Astrocyte (in vitro differentiated cells and primary cell): ENCODE measurements around the gene PEX16. TPM values are rescaled to one million over a fixed set of nuclear protein-coding genes. Genes with fewer than 3 reads are reported as not detected.

Experiments
- DNase-seq: peaks from one replicate; pipeline ENCODE4 v3.0.0-alpha.2; 2010; ENCODE audit warnings: low read depth
- FAIRE-seq: peaks from 2 replicates; lab custom pipeline; 2011; peaks lifted over from hg19 to GRCh38; lab: Jason Lieb, UNC
- H2AFZ ChIP-seq: 2 replicates; pipeline ENCODE4 v1.6.0; 2012; ENCODE audit warnings: low read depth, low read length, inconsistent platforms
- H3K27ac ChIP-seq: 2 replicates; pipeline ENCODE4 v1.5.1; 2011; ENCODE audit warnings: low read depth, low read length, inconsistent platforms
- H3K27me3 ChIP-seq: 2 replicates; pipeline ENCODE4 v1.6.0; 2011; ENCODE audit warnings: low read length, inconsistent platforms; ENCODE audit not compliant: insufficient read depth
- H3K36me3 ChIP-seq: 2 replicates; pipeline ENCODE4 v1.5.1; 2011; ENCODE audit warnings: low read length, inconsistent platforms; ENCODE audit not compliant: insufficient read depth
- H3K4me1 ChIP-seq: 2 replicates; pipeline ENCODE4 v1.5.1; 2011; ENCODE audit warnings: low read length, inconsistent platforms; ENCODE audit not compliant: insufficient read depth
- H3K4me2 ChIP-seq: 2 replicates; pipeline ENCODE4 v1.6.0; 2012; ENCODE audit warnings: low read length, inconsistent platforms
- H3K4me3 ChIP-seq: 2 replicates; pipeline ENCODE4 v1.5.1; 2011; ENCODE audit warnings: low read depth, mild to moderate bottlenecking, low read length, inconsistent platforms; ENCODE audit not compliant: insufficient read depth
- H3K79me2 ChIP-seq: 2 replicates; pipeline ENCODE4 v1.6.0; 2012; ENCODE audit warnings: mild to moderate bottlenecking, low read length, inconsistent platforms; ENCODE audit not compliant: insufficient read depth
- H3K9ac ChIP-seq: 2 replicates; pipeline ENCODE4 v1.6.0; 2012; ENCODE audit warnings: mild to moderate bottlenecking, low read length, inconsistent platforms
- H3K9me3 ChIP-seq: 2 replicates; pipeline ENCODE4 v1.5.1; 2012; ENCODE audit warnings: low read depth, mild to moderate bottlenecking, low read length, inconsistent platforms; ENCODE audit not compliant: insufficient read depth
- H4K20me1 ChIP-seq: 2 replicates; pipeline ENCODE4 v1.6.0; 2012; ENCODE audit warnings: low read length, inconsistent platforms; ENCODE audit not compliant: insufficient read depth
- H3K27ac Mint-ChIP-seq: one replicate; pipeline ENCODE4 v1.8.0; 2021; ENCODE audit warnings: mild to moderate bottlenecking, mixed read lengths; ENCODE audit not compliant: unreplicated experiment
- H3K27me3 Mint-ChIP-seq: one replicate; pipeline ENCODE4 v1.8.0; 2021; ENCODE audit warnings: low read depth, mixed read lengths; ENCODE audit not compliant: unreplicated experiment
- H3K36me3 Mint-ChIP-seq: one replicate; pipeline ENCODE4 v1.8.0; 2021; ENCODE audit warnings: low read depth, mixed read lengths; ENCODE audit not compliant: unreplicated experiment
- H3K4me1 Mint-ChIP-seq: one replicate; pipeline ENCODE4 v1.8.0; 2021; ENCODE audit warnings: low read depth, mixed read lengths; ENCODE audit not compliant: unreplicated experiment
- H3K4me3 Mint-ChIP-seq: one replicate; pipeline ENCODE4 v1.8.0; 2021; ENCODE audit warnings: mild to moderate bottlenecking, moderate library complexity, mixed read lengths; ENCODE audit not compliant: unreplicated experiment
- H3K9me3 Mint-ChIP-seq: one replicate; pipeline ENCODE4 v1.8.0; 2021; ENCODE audit warnings: mild to moderate bottlenecking, mixed read lengths; ENCODE audit not compliant: unreplicated experiment
- EZH2 ChIP-seq: IDR thresholded peaks from 2 replicates; pipeline ENCODE4 v1.6.1; 2012; ENCODE audit warnings: mild to moderate bottlenecking, low read length, inconsistent platforms; ENCODE audit not compliant: insufficient read depth
- total RNA-seq: library from RNA; stranded (reverse); gene quantifications from 2 replicates; pipeline ENCODE4 v1.2.1, GENCODE V29; 2021
- TF ChIP-seq, protein P1 (sequence below): IDR thresholded peaks from 2 replicates; pipeline ENCODE4 v1.5.1; 2011; ENCODE audit warnings: low read depth, mild to moderate bottlenecking, inconsistent platforms, low read length, moderate library complexity; ENCODE audit not compliant: insufficient read depth

PEX16 gene
- total RNA-seq, 1 donor from 2014 or later, result 25.9 TPM

DNA sequence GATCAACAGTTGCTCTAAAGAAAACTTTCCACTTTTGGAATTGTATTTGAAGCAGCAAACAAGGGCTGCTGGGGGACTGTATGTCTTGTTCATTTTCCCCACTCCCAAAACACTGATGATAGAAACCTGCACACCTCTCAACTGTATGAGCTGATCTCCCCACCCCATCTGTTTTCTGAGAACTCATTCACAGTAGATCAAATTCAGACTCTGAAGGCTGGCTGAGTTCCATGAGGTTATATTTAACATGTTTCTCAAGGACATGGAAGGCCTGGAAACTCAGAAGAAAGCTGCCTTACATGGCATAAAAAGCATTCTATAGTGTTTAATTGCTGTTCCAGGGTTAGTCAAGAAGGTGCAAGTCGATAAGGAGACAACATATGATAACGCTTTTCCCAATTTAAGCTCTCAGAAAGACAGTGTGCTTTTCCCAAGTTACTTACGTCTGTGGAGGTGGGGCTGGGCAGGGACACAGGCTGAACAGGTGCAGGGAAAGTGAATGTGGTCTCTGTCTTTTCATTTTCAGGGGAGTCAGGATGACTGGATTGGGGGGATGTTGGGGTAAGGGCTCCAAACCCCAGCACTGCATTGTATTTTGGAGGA is 27.8 kb upstream of the PEX16 start:
- H3K27me3 ChIP-seq, result no peaks in the 10 kb centered on the region
- no peak overlapping the region for H3K9ac ChIP-seq
- H3K27ac ChIP-seq, result no peak overlapping the region
- no peaks in the 10 kb centered on the region for H3K4me1 ChIP-seq
- no peak for FAIRE-seq
- Mint-ChIP-seq H3K36me3 (peaks cover 26% of the 10 kb centered on the region), H3K9me3 (no peaks in the 10 kb centered on the region), H3K4me1 (no peaks in the 10 kb centered on the region), H3K27me3 (no peaks in the 10 kb centered on the region), H3K27ac (no peak overlapping the region), H3K4me3 (no peak overlapping the region)
- no peaks in the 10 kb centered on the region for H3K9me3 ChIP-seq
- no peak for DNase-seq
- H4K20me1 ChIP-seq, result no peaks in the 10 kb centered on the region
- no peaks in the 10 kb centered on the region for H3K79me2 ChIP-seq
- H3K4me3 ChIP-seq, result no peak overlapping the region
- peaks cover 19% of the 10 kb centered on the region for H3K36me3 ChIP-seq
- H3K4me2 ChIP-seq, result no peak overlapping the region
- H2AFZ ChIP-seq, result no peak overlapping the region
- TF ChIP-seq, protein P1, sequence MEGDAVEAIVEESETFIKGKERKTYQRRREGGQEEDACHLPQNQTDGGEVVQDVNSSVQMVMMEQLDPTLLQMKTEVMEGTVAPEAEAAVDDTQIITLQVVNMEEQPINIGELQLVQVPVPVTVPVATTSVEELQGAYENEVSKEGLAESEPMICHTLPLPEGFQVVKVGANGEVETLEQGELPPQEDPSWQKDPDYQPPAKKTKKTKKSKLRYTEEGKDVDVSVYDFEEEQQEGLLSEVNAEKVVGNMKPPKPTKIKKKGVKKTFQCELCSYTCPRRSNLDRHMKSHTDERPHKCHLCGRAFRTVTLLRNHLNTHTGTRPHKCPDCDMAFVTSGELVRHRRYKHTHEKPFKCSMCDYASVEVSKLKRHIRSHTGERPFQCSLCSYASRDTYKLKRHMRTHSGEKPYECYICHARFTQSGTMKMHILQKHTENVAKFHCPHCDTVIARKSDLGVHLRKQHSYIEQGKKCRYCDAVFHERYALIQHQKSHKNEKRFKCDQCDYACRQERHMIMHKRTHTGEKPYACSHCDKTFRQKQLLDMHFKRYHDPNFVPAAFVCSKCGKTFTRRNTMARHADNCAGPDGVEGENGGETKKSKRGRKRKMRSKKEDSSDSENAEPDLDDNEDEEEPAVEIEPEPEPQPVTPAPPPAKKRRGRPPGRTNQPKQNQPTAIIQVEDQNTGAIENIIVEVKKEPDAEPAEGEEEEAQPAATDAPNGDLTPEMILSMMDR, result no peak
- no peak for TF ChIP-seq EZH2

DNA sequence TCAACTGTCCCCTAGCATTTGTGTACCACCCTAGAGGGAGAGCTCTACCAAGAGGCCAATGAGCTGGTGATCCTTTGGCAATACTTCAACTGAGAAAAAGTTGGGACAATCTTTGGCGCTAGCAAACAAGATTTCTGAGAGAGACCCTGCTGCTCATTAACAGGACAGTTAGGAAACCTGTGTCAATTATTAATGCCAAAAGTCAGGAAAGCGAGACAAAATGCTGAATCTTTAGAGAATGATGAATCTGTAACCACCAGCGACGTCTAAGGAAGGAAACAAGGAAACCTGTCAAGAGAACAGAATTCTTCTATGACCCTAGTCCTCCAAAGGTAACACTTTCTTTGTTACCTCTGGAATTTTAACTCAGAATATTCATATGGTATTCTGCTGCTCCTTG is 24.7 kb upstream of the PEX16 start:
- DNase-seq (no peak), FAIRE-seq (no peak)
- TF ChIP-seq EZH2, result no peak
- TF ChIP-seq, protein P1, result no peak
- Mint-ChIP-seq H3K36me3 (peaks cover 28% of the 10 kb centered on the region), H3K9me3 (no peaks in the 10 kb centered on the region), H3K4me1 (no peaks in the 10 kb centered on the region), H3K4me3 (no peak overlapping the region), H3K27ac (no peak overlapping the region), H3K27me3 (no peaks in the 10 kb centered on the region)
- Histone ChIP-seq H3K9ac (no peak overlapping the region), H3K27me3 (no peaks in the 10 kb centered on the region), H2AFZ (no peak overlapping the region), H3K4me3 (no peak overlapping the region), H3K9me3 (no peaks in the 10 kb centered on the region), H3K4me2 (no peak overlapping the region), H4K20me1 (no peaks in the 10 kb centered on the region), H3K4me1 (no peaks in the 10 kb centered on the region), H3K79me2 (no peaks in the 10 kb centered on the region), H3K27ac (no peak overlapping the region), H3K36me3 (peaks cover 9% of the 10 kb centered on the region)

DNA sequence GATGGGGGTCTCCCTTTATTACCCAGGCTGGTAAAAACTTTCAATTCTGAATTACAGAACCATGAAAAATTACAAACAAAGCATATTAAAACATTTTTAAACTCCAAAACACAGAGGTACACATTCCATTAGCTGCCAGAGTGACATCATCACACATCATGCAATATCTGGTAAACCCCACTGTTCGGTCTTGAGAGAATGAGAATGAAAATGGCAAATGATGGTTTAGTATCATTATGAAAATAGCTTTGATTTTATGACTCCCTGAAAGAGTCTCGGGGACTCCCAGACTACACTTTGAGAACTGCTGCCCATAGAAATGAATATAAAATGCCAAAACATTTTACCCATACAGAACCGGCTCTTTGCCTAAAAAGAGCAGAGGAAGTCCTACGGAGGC is 23.6 kb upstream of the PEX16 start:
- no peaks in the 10 kb centered on the region for H3K4me1 ChIP-seq

More for the DNA sequence above, 23.6 kb upstream of the PEX16 start:
- Histone ChIP-seq H3K9me3 (no peaks in the 10 kb centered on the region), H3K4me3 (no peak overlapping the region), H3K9ac (no peak overlapping the region), H3K4me2 (no peak overlapping the region), H3K27ac (no peak overlapping the region), H4K20me1 (no peaks in the 10 kb centered on the region), H2AFZ (no peak overlapping the region), H3K79me2 (no peaks in the 10 kb centered on the region), H3K27me3 (no peaks in the 10 kb centered on the region), H3K36me3 (peaks cover 7% of the 10 kb centered on the region)
- Mint-ChIP-seq H3K27me3 (no peaks in the 10 kb centered on the region), H3K27ac (no peak overlapping the region), H3K36me3 (peaks cover 20% of the 10 kb centered on the region), H3K4me3 (no peak overlapping the region), H3K4me1 (peaks cover 5% of the 10 kb centered on the region), H3K9me3 (no peaks in the 10 kb centered on the region)
- FAIRE-seq (no peak), DNase-seq (no peak)
- no peak for TF ChIP-seq EZH2
- TF ChIP-seq, protein P1, result no peak
